OCI-LY1 (cell line): ENCODE results near the gene ZBBX.

Source experiments
- CTCF ChIP-seq: fragments of 200-600 bp; sonication (generic), shearing (Covaris generic); IDR thresholded peaks from 2 replicates; pipeline ENCODE4 v1.5.1; 2017; ENCODE audit warnings: mild to moderate bottlenecking, antibody characterized with exemption, low read length, moderate library complexity, mixed read lengths
- EZH2 ChIP-seq: fragments of 200-600 bp; sonication (generic), shearing (Covaris generic); IDR thresholded peaks from 2 replicates; pipeline ENCODE4 v1.8.0; 2017; ENCODE audit warnings: borderline replicate concordance, mixed run types, mild to moderate bottlenecking, antibody characterized with exemption, low read length, moderate library complexity, mixed read lengths

- TF ChIP-seq CTCF = no peak
- no peak for TF ChIP-seq EZH2
Measured at GRCh38 chr3:167274141-167274874, 105.8 kb downstream of the ZBBX start.
